ENCODE results near the gene PDE3A. TPM values are rescaled to one million over a fixed set of nuclear protein-coding genes. Genes with fewer than 3 reads are reported as not detected.

PDE3A gene
- polyA plus RNA-seq, 1 experiment, result 3.5 TPM

GRCh38 chr12:20681334-20681733 is 313.0 kb downstream of the PDE3A start:
- CTCF ChIA-PET, result no interaction called here
- Histone ChIP-seq H3K27me3 (ENCODE audit: control insufficient read depth, insufficient read depth, low read length) (no peaks in the 10 kb centered on the region), H3K4me3 (ENCODE audit: low read depth, low read length) (no peak overlapping the region), H3K36me3 (ENCODE audit: control insufficient read depth, insufficient read depth, low read length) (no peaks in the 10 kb centered on the region)
- TF ChIP-seq CTCF (IDR thresholded peaks at IDR 0.05; ENCODE audit: insufficient read depth, low read depth, low read length), result no peak
- POLR2A ChIA-PET, result no interaction called here
- DNase-seq (ENCODE audit: low read depth), result no peak

- no peak for TF ChIP-seq CTCF (IDR thresholded peaks at IDR 0.05; ENCODE audit: insufficient read depth, low read depth, low read length)
- Histone ChIP-seq H3K36me3 (ENCODE audit: control insufficient read depth, insufficient read depth, low read length) (no peaks in the 10 kb centered on the region), H3K4me3 (ENCODE audit: low read depth, low read length) (no peak within 1 kb of the TSS), H3K27me3 (ENCODE audit: control insufficient read depth, insufficient read depth, low read length) (no peaks in the 10 kb centered on the region)
- POLR2A ChIA-PET, result no interaction called here
- CTCF ChIA-PET, result no interaction called here
- DNase-seq (ENCODE audit: low read depth), result no peak
Measured at GRCh38 chr12:20695232-20695631, 326.9 kb downstream of the PDE3A start, which contains the start of gene SLCO1C1. Gene SLCO1C1, plus strand, starts transcription at chr12:20695332. Its CDS starts 4,245 bp downstream, at chr12:20699577.

GRCh38 chr12:20696181-20696905 is 328.0 kb downstream of the PDE3A start:
- no peak for TF ChIP-seq CTCF (IDR thresholded peaks at IDR 0.05; ENCODE audit: insufficient read depth, low read depth, low read length)
- Histone ChIP-seq H3K27me3 (ENCODE audit: control insufficient read depth, insufficient read depth, low read length) (no peaks in the 10 kb centered on the region), H3K4me3 (ENCODE audit: low read depth, low read length) (no peak overlapping the region), H3K36me3 (ENCODE audit: control insufficient read depth, insufficient read depth, low read length) (no peaks in the 10 kb centered on the region)
- ChIA-PET POLR2A (no interaction called here), CTCF (no interaction called here)
- DNase-seq (ENCODE audit: low read depth), result no peak

- TF ChIP-seq CTCF (IDR thresholded peaks at IDR 0.05; ENCODE audit: insufficient read depth, low read depth, low read length), result no peak
- DNase-seq (ENCODE audit: low read depth), result no peak
- H3K4me3 ChIP-seq (ENCODE audit: low read depth, low read length), result no peak overlapping the region
- H3K27me3 ChIP-seq (ENCODE audit: control insufficient read depth, insufficient read depth, low read length), result no peaks in the 10 kb centered on the region
- POLR2A ChIA-PET, result no interaction called here
- CTCF ChIA-PET, result no interaction called here
- H3K36me3 ChIP-seq (ENCODE audit: control insufficient read depth, insufficient read depth, low read length), result no peaks in the 10 kb centered on the region
Measured at GRCh38 chr12:20701106-20701505, 332.8 kb downstream of the PDE3A start.

DNA sequence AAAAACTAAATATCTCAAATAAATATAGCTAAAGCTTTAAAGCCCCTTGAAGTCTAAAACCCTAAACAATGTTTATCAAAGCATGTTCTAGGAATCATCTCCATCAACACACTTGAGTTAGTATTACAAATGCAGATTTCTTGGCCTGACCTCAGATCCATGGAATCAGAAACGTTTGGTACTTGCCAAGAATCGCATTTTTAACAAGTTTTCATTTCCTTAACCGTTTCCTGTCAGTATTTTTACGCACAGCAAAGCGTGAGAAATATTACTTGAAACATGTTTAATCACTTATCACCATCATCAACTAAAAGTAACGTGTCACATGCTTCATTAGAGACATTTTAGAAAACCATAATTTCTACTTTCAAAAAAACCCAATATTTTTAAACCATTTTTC is 336.5 kb downstream of the PDE3A start:
- no peak overlapping the region for H3K4me3 ChIP-seq (ENCODE audit: low read depth, low read length)
- POLR2A ChIA-PET, result no interaction called here
- TF ChIP-seq CTCF (IDR thresholded peaks at IDR 0.05; ENCODE audit: insufficient read depth, low read depth, low read length), result no peak
- no peaks in the 10 kb centered on the region for H3K27me3 ChIP-seq (ENCODE audit: control insufficient read depth, insufficient read depth, low read length)
- DNase-seq (ENCODE audit: low read depth), result no peak
- no peaks in the 10 kb centered on the region for H3K36me3 ChIP-seq (ENCODE audit: control insufficient read depth, insufficient read depth, low read length)
- CTCF ChIA-PET, result interaction anchor here (0.9 kb wide), 1 partner anchor 13 kb away, joined by 5 read pairs; no protein-coding TSS in a partner anchor
